ENCODE results near the gene VSTM2B.

- TF ChIP-seq CTCF (conservative IDR thresholded peaks at IDR 0.05; ENCODE audit: low read depth, low read length) = no peak
- no peak for TF ChIP-seq MXI1 (IDR thresholded peaks at IDR 0.05; ENCODE audit: borderline replicate concordance, low read depth, low read length)
- no peak for TF ChIP-seq POLR2A (IDR thresholded peaks at IDR 0.05; ENCODE audit: low read depth, low read length)
- TF ChIP-seq FOS (IDR thresholded peaks at IDR 0.05; ENCODE audit: low read depth, low read length) = no peak
- no peak for TF ChIP-seq CEBPB (IDR thresholded peaks at IDR 0.05; ENCODE audit: low read depth, low read length)
- TF ChIP-seq SMC3 (IDR thresholded peaks at IDR 0.05; ENCODE audit: low read depth, low read length) = no peak
- TF ChIP-seq USF2 (IDR thresholded peaks at IDR 0.05; ENCODE audit: low read depth, low read length) = no peak
Observed at GRCh38 chr19:29524201-29524911, 1.4 kb upstream of the VSTM2B start.

Measured in IMR-90 (cell line).